Measurements from ENCODE around the gene CPS1.

Gene CPS1

DNA sequence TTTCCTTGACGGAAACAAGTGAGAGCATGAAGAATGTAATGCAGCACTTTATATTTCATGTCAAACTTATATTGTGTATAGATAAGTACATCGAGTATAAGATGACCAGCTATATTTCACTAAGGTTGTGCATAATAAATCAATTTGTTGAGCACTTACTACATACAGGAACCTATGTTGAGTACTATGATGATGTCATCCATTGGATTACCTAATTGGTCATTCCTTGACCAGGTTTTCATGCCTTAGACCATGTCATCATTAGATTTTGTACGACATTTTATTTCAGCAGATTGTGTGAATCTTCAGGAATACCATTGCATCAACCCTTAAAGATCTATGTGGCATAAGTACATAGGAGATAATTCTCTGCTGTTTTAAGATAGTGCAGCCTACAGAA, 119.7 kb downstream of the CPS1 start:
- DNase-seq (ENCODE audit: low read depth in 1 of 2, low spot score in 1 of 2), result no peak

DNA sequence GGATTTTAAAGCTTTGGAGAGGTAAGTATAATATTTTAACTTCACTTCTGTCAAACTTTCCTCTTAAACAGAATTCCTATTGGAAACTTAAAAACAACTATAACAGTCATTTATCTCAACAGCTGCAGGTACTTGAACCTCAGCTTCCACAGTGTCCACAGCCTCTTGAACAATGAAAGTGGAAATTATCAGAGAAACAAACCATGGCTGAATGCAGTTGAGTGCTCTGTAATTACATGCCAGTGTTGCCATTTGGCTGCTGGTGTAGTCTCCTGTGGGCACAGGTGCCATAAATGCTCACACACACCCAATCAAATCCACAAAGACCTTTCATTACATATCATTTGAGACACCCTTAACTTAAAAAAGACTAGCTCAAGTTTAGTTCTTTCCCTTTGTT, 125.1 kb downstream of the CPS1 start:
- no peak for DNase-seq (ENCODE audit: low read depth in 1 of 2, low spot score in 1 of 2)

DNA sequence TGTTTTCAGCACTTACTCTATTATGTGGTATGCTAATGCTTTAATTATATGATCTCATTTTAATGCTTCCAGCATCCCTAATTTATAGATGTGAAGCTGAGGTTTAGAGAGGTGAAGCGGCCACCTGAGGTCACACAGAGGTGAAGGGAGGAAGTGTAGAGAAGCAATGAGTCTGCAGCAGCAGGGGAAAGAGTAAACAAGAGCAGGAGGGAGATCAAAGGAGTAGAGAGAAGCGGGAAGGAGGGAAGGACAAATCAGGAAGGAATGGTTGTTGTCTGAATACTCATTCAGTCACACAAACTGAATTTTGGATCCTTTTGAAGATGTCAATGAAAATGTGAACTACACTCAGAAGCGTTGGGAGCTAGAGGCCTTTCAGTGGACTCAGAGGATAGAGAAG, 130.0 kb downstream of the CPS1 start:
- no peak for DNase-seq (ENCODE audit: low read depth in 1 of 2, low spot score in 1 of 2)

DNA sequence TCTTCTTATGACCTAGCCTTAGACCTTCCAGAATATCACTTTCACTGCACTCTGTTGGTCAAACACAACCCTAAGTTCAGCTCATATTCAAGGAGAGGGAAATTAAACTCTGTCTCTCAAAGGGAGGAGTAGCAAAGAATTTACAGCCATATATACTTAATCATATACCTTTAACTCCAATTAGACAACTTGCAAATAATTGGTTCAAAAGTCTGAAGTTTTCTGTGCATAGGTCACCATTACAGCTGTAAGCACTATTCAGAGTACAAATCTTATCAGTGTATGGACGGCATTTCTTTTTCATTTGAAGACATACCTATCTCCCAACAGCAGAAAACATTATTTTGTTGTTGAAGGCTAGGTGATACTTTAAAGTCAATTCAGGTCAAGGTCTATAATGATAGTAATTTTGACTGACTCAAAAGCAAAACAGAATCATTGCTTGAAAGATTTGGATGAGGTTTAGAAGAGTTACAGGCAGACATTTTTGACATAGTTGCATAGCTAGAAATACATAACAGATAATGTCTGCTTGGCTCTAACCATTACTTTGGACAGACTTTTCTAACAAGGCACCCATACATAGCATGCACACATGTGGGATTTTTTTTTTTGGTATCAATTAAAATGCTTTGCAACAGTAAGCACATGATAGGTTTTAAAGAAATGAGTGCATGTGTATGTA, 131.5 kb downstream of the CPS1 start:
- no peak for DNase-seq (ENCODE audit: low read depth in 1 of 2, low spot score in 1 of 2)

DNA sequence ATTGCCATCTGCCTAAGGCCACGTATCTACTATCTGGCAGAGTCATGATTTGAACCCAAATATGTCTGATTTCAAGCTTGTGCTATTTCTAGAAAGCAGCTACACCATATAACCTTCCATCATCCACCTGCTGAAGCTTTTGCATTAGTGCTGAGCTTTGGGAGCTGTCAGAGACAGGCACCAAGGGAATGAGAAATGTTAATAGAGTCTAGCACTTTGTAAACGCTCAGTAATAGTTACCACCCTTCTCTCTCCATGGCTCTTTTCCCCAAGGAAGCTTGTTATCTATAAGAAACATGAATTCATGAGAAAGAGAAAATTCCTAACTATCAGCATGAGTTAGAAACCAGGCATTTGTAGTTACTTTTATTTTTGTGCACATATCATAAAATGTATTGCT, 151.5 kb downstream of the CPS1 start:
- no peak for DNase-seq (ENCODE audit: low read depth in 1 of 2, low spot score in 1 of 2)

DNA sequence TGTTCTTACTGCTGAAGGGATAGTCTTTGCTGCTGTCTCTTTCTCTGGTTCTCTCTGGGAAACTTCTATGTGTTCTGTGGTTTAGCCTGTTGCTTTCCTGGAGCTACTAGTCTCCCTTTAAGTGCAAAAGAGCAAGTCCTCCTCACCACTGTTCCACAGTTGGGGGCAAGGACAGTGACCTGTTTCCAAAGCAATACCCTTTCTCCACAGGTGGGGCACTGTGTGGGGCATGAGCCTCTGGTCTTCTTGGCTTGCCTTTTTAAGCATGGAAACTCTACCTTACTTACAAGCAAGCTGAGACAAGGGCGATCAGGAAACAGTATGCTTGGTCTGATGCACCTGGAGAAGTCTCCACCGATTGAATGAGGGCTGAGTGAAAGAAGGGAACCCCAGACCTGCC, 156.7 kb downstream of the CPS1 start:
- no peak for DNase-seq (ENCODE audit: low read depth in 1 of 2, low spot score in 1 of 2)

DNA sequence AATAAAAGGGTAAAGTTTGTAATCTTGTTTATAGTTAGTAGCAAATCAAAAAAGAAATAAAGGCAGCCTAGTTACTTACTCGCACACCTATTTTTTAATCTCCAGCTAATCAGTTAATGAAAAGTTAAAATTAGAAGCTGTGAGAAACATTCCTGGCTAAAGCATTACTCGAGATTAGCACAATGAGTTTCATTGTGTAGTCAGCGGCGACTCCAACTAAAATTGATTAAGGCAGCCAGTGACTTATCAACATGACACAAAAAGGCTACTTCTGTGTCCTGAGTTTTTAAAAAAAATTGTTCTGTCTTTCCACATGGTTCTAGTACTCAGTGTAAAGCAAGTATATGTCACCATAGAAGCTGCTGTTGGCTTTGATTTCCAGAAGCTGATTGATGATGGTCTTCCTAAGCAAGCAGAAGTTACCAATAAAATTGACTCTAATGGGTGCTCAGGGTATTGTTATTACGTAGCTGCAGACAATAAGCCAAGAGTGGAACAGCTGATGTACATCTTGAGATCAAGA, 159.2 kb downstream of the CPS1 start:
- no peak for DNase-seq (ENCODE audit: low read depth in 1 of 2, low spot score in 1 of 2)

DNA sequence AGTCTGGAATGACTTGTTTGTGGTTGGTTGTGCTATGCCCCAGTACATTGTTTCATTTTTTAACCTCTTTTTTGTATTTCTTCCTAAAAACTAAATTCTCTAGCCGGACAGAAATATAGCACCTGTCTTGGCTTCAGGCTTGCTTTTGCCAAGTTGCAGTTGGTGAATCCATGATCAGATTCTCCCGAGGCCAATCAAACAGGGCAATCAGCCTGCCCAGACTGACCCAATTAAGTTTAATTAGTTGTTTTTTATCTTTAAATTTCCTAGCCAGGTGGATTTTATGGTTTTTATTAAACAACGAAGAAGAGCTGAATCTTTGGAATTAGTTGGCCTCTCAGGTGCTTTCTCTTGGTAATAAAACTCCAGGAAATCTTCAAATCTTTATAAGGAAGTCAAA, 162.1 kb downstream of the CPS1 start:
- no peak for DNase-seq (ENCODE audit: low read depth in 1 of 2, low spot score in 1 of 2)

DNA sequence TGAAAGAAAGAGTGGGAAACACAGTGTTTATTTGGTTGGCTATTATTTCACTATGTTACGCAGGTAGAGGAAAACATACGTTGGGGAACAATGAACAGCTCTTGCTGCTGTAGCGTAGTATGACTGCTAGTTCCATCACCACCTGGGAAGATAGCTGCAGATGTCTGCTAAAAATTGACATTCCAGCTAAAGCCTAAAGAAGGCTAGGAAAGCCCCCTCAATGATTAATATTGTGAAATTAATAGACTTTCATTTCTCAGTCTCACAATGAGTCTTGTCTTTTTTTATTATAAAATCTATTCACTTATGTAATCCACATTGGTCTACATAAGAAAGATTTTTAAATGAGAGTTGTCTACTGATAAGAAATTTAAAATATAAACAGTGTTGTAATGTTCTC, 165.7 kb downstream of the CPS1 start:
- DNase-seq (ENCODE audit: low read depth in 1 of 2, low spot score in 1 of 2), result no peak

DNA sequence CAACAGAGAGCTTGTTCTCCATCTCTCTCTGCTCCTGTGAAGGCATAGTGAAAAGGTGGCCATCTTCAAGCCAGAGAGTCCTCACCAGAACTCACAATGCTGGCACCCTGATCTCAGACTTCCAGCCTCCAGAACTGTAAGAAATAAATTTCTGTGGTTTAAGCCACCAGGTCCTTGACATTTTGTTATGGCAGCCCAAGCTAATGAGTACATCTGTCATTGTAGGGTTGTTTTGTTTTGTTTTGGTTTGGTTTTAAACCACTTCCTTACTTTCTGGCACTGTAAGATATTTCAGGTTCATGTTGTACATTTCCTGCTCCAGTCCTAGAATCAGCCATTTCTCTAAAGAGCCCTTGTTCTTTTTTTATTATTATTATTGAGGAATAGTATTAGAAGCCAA, 171.2 kb downstream of the CPS1 start:
- DNase-seq (ENCODE audit: low read depth in 1 of 2, low spot score in 1 of 2), result no peak

All from stimulated activated CD4-positive, alpha-beta T cell treated with anti-CD3 and anti-CD28 coated beads, Interleukin-15, amount 100 ng/mL, for 1 hour (primary cell).